Measurements from ENCODE around the gene MMD2. TPM values are rescaled to one million over a fixed set of nuclear protein-coding genes. Genes with fewer than 3 reads are reported as not detected.

The MMD2 gene
- total and polyA plus RNA-seq, 2 experiments from 2014 or later, result not detected

GRCh38 chr7:4999369-4999950 lies 40.5 kb upstream of the MMD2 start:
- Histone ChIP-seq H3K27me3 (replicated peaks; ENCODE audit: insufficient read depth) (no peaks in the 10 kb centered on the region), H3K9ac (no peak overlapping the region), H3K9me3 (ENCODE audit: low read depth) (no peaks in the 10 kb centered on the region), H3K4me3 (no peak overlapping the region), H3F3A (ENCODE audit: insufficient read depth) (no peaks in the 10 kb centered on the region), H3K4me2 (ENCODE audit: unreplicated experiment) (no peak overlapping the region), H3K79me2 (ENCODE audit: insufficient read depth) (no peaks in the 10 kb centered on the region), H4K20me1 (ENCODE audit: insufficient read depth) (no peaks in the 10 kb centered on the region), H2AFZ (no peak overlapping the region), H3K4me1 (ENCODE audit: insufficient read depth) (no peaks in the 10 kb centered on the region), H3K9me2 (ENCODE audit: insufficient read depth) (no peaks in the 10 kb centered on the region), H3K36me3 (ENCODE audit: low read depth) (peaks cover 6% of the 10 kb centered on the region; the same call in 1 of the 2 replicates), H3K27ac (no peak overlapping the region)
- in situ Hi-C loops (cut with MboI), result no loop called here
- no peak for TF ChIP-seq EZH2 (IDR thresholded peaks at IDR 0.05; ENCODE audit: insufficient read depth, poor library complexity, severe bottlenecking)
- TF ChIP-seq EZH2phosphoT487 (IDR thresholded peaks at IDR 0.05; ENCODE audit: insufficient read depth, low read depth), result no peak
- DNase-seq, result no peak
- WGBS, 2 experiments (ENCODE audit: low coverage in 1 of 2, low lambda C conversion rate in 2 of 2, missing lambda C conversion rate in 2 of 2), result 92 to 93% methylated on average over 5 of the region's 5 CpGs

GRCh38 chr7:4998910-4999309 lies 39.9 kb upstream of the MMD2 start:
- Histone ChIP-seq H3K9ac (no peak overlapping the region), H3K79me2 (ENCODE audit: insufficient read depth) (no peaks in the 10 kb centered on the region), H3K4me2 (ENCODE audit: unreplicated experiment) (no peak overlapping the region), H3F3A (ENCODE audit: insufficient read depth) (no peaks in the 10 kb centered on the region), H3K4me3 (no peak overlapping the region), H3K36me3 (ENCODE audit: low read depth) (peaks cover 6% of the 10 kb centered on the region; the same call in 1 of the 2 replicates), H3K27ac (no peak overlapping the region), H3K9me3 (ENCODE audit: low read depth) (no peaks in the 10 kb centered on the region), H3K4me1 (ENCODE audit: insufficient read depth) (no peaks in the 10 kb centered on the region), H2AFZ (no peak overlapping the region), H4K20me1 (ENCODE audit: insufficient read depth) (no peaks in the 10 kb centered on the region), H3K27me3 (replicated peaks; ENCODE audit: insufficient read depth) (no peaks in the 10 kb centered on the region), H3K9me2 (ENCODE audit: insufficient read depth) (no peaks in the 10 kb centered on the region)
- no peak for DNase-seq
- TF ChIP-seq EZH2 (IDR thresholded peaks at IDR 0.05; ENCODE audit: insufficient read depth, poor library complexity, severe bottlenecking) (no peak), EZH2phosphoT487 (IDR thresholded peaks at IDR 0.05; ENCODE audit: insufficient read depth, low read depth) (no peak)
- 91 to 95% methylated on average over 7 of the region's 7 CpGs for WGBS, 2 experiments (ENCODE audit: low coverage in 1 of 2, low lambda C conversion rate in 2 of 2, missing lambda C conversion rate in 2 of 2)
- in situ Hi-C loops (cut with MboI), result no loop called here

GRCh38 chr7:4998244-4998643 lies 39.3 kb upstream of the MMD2 start:
- Histone ChIP-seq H4K20me1 (ENCODE audit: insufficient read depth) (no peaks in the 10 kb centered on the region), H3K4me3 (no peak overlapping the region), H3K4me1 (ENCODE audit: insufficient read depth) (no peaks in the 10 kb centered on the region), H3K4me2 (ENCODE audit: unreplicated experiment) (no peak overlapping the region), H3K36me3 (ENCODE audit: low read depth) (peaks cover 6% of the 10 kb centered on the region; the same call in 1 of the 2 replicates), H3K27me3 (replicated peaks; ENCODE audit: insufficient read depth) (no peaks in the 10 kb centered on the region), H3K9me3 (ENCODE audit: low read depth) (no peaks in the 10 kb centered on the region), H3K9ac (no peak overlapping the region), H3K9me2 (ENCODE audit: insufficient read depth) (no peaks in the 10 kb centered on the region), H3K27ac (no peak overlapping the region), H3K79me2 (ENCODE audit: insufficient read depth) (no peaks in the 10 kb centered on the region), H3F3A (ENCODE audit: insufficient read depth) (no peaks in the 10 kb centered on the region), H2AFZ (no peak overlapping the region)
- DNase-seq, result no peak
- no peak for TF ChIP-seq EZH2phosphoT487 (IDR thresholded peaks at IDR 0.05; ENCODE audit: insufficient read depth, low read depth)
- TF ChIP-seq EZH2 (IDR thresholded peaks at IDR 0.05; ENCODE audit: insufficient read depth, poor library complexity, severe bottlenecking), result no peak
- in situ Hi-C loops (cut with MboI), result no loop called here
- 69 to 75% methylated on average over 3 of the region's 3 CpGs for WGBS, 2 experiments (ENCODE audit: low coverage in 1 of 2, low lambda C conversion rate in 2 of 2, missing lambda C conversion rate in 2 of 2)

- no peaks in the 10 kb centered on the region for H3K27me3 ChIP-seq (replicated peaks; ENCODE audit: insufficient read depth)
- no peak overlapping the region for H3K4me2 ChIP-seq (ENCODE audit: unreplicated experiment)
- H3K4me3 ChIP-seq, result no peak overlapping the region
- no peak for DNase-seq
- H2AFZ ChIP-seq, result no peak overlapping the region
- 76 to 78% methylated on average over 7 of the region's 7 CpGs for WGBS, 2 experiments (ENCODE audit: low coverage in 1 of 2, low lambda C conversion rate in 2 of 2, missing lambda C conversion rate in 2 of 2)
- no peaks in the 10 kb centered on the region for H4K20me1 ChIP-seq (ENCODE audit: insufficient read depth)
- no peak overlapping the region for H3K9ac ChIP-seq
- in situ Hi-C loops (cut with MboI), result no loop called here
- peaks cover 9% of the 10 kb centered on the region for H3K79me2 ChIP-seq (ENCODE audit: insufficient read depth)
- no peaks in the 10 kb centered on the region for H3F3A ChIP-seq (ENCODE audit: insufficient read depth)
- no peaks in the 10 kb centered on the region for H3K9me2 ChIP-seq (ENCODE audit: insufficient read depth)
- no peak for TF ChIP-seq EZH2 (IDR thresholded peaks at IDR 0.05; ENCODE audit: insufficient read depth, poor library complexity, severe bottlenecking)
- TF ChIP-seq EZH2phosphoT487 (IDR thresholded peaks at IDR 0.05; ENCODE audit: insufficient read depth, low read depth), result no peak
- no peaks in the 10 kb centered on the region for H3K9me3 ChIP-seq (ENCODE audit: low read depth)
- H3K36me3 ChIP-seq (ENCODE audit: low read depth), result peaks cover 6% of the 10 kb centered on the region; the same call in 1 of the 2 replicates
- H3K27ac ChIP-seq, result no peak overlapping the region
- H3K4me1 ChIP-seq (ENCODE audit: insufficient read depth), result no peaks in the 10 kb centered on the region
These were observed 37.8 kb upstream of the MMD2 start for GRCh38 chr7:4996696-4997222.

All from GM23248 (cell line).